HG02840 (cell line): Measurements from ENCODE around the gene OR2M4.
"Not testable (repeated sequence)": the region's sequence is repeated elsewhere in the genome, so short reads cannot be mapped to it uniquely, and the experiment has no call there.

Source experiments
- ATAC-seq: cut with Tn5 transposase; IDR thresholded peaks from one replicate; pipeline ENCODE4 v1.9.1; 2021; ENCODE audit warnings: mild to moderate bottlenecking, moderate library complexity, moderate number of reproducible peaks; ENCODE audit not compliant: unreplicated experiment, low FRiP score

The OR2M4 gene

GRCh38 chr1:248231117-248231516 is at the start of gene OR2M4:
Gene OR2M4, plus strand, starts transcription at chr1:248231417. Its CDS starts 7,512 bp downstream, at chr1:248238929.
- no peak for ATAC-seq

- no peak for ATAC-seq
These were observed 47.2 kb upstream of the OR2M4 start for GRCh38 chr1:248183996-248184395.

GRCh38 chr1:248187363-248187762 is 43.9 kb upstream of the OR2M4 start:
- ATAC-seq = no peak

DNA sequence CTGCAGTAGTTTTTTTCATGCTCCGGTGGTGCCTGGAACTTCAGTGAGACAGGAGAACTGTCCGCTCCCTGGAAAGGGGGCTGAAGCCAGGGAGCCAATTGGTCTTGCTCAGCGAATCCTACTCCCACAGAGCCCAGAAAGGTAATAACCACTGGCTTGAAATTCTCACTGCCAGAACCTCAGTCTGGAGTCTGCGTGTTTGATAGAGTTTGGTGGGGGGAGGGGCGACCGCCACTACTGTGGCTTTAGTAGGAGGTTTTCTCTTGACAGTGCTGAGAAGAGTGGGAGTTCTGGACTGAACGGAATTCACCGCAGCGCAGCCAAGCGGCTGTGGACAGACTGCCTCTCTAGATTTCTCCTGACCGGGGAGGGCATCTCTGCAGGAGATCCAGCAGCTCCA is 42.2 kb upstream of the OR2M4 start:
- no peak for ATAC-seq

DNA sequence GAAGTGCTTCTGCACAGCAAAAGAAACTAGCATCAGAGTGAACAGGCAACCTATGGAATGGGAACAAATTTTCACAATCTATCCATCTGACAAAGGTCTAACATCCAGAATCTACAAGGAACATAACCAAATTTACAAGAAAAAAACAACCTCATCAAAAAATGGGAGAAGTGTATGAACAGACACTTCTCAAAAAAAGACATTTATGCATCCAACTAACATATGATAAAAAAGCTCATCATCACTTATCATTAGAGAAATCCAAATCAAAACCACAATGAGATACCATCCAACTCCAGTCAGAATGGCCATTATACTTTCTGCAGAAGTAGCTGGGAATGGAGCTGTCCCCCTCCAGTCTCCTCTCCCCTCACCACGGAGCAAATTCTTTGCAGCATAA is 37.1 kb upstream of the OR2M4 start:
- no peak for ATAC-seq

DNA sequence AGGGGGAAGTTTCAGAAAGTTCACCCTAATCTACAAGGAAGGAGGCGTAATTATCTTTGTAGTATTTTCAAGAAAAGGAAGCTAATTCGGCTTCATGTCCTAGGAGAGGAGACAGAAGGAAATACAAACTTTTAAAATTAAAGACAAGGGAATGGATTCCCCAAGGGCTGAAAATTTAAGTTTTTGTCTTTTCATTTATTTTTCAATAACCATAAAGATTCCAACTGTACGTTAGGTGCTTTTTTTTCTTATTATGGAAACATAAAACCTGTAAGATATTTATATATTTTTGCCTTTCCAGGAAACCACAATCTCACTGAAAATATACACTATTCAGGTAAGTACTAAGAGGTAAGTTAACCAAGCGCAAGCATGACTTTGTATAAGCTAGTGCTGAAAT is 34.3 kb upstream of the OR2M4 start, which contains the start of gene OR2M3:
OR2M3 (plus strand) TSS at position 301 of the 400 bp plus-strand sequence. CDS start 5,803 bp downstream, outside the sequence.
- no peak for ATAC-seq

GRCh38 chr1:248215880-248216279 is 15.3 kb upstream of the OR2M4 start:
- no peak for ATAC-seq

GRCh38 chr1:248225537-248225936 is 5.7 kb upstream of the OR2M4 start:
- ATAC-seq = no peak

DNA sequence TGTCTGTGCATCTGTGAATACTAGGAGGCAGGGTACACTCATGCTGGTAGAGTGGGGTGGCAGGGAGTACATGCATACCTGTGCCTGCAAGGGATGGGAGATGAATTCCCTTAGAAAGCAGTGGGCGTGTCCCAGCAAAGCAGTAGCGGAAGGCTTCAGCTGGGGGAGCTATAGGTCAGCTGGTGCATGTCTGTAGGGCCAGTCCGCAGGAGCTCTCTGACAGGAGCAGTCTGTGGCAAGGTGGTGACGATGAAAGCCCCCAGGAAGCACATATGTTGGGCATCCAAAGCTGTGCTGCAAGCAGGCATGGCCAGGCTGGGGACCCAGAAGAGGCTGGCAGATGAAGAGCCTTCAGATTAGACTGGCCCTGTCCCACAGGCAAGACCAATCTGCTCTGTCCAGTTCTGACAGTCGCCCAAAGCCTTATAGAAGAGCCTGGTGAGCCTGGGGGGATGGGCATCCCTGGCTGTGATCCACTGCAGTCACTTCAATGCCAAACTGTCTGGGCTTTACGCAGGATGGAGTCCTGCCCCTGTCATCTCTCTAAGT is 1.8 kb upstream of the OR2M4 start:
- ATAC-seq = no peak

DNA sequence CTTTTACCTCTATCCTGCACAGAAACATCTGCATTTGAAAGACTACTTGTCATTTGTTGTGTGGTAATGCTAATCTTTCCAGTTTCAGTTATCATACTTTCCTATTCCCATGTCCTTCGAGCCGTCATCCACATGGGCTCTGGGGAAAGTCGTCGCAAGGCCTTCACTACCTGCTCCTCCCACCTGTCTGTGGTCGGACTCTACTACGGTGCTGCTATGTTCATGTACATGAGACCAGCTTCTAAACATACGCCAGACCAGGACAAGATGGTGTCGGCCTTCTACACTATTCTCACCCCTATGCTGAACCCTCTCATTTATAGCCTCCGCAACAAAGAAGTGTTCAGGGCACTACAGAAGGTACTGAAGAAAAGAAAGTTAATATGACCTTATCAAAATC is 8.3 kb downstream of the OR2M4 start:
- ATAC-seq = no peak

- no peak for ATAC-seq
These were observed 12.0 kb downstream of the OR2M4 start for GRCh38 chr1:248243204-248243603.

GRCh38 chr1:248259309-248259708 is 28.1 kb downstream of the OR2M4 start:
- not testable (repeated sequence) for ATAC-seq

DNA sequence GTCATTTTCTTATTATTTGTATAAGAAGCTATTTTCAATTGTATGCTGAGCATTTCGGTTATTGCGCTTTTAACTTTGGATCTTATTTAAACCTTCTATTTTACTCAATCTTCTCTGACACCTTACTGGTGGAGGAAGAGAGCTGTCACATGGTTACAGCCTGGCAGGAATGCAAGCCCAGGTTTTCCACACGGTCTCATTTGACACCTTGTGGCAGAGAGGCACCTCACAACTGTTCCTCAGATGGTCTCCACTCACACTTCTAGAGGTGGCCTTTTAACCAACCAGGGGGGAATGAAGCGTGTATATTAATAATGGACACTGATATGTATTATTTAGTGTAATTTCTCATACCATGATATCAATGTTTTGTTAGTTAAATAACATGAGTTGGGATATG is 37.0 kb downstream of the OR2M4 start:
- ATAC-seq = no peak

GRCh38 chr1:248273225-248273624 is 42.0 kb downstream of the OR2M4 start:
- not testable (repeated sequence) for ATAC-seq

DNA sequence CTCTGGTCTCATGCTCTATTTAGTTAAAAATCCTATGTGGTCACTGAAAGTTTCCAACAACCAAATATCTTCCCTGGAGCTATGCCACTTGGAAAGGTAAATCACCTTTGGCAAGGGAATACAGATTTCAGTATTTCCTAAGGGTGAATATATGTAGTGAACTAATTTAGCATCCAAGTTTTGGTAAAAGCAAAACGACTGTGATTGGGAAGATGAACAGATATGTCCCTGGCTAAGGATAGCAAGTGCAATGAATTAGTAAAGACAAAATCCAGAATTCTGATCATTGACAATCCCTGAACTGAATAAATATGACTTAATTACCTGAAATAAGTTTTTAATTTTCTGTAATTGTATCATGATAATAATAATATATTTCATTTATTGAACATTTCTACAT is 46.7 kb downstream of the OR2M4 start, which contains the start of gene OR2T33:
OR2T33 (minus strand) TSS at position 101 of the 400 bp plus-strand sequence. CDS start 4,162 bp downstream, outside the sequence.
- no peak for ATAC-seq

- no peak for ATAC-seq
These were observed 57.2 kb downstream of the OR2M4 start for GRCh38 chr1:248288391-248288790.
